ENCODE data around the gene TRAPPC12.

- TF ChIP-seq CTCF (IDR thresholded peaks at IDR 0.05) (peak in 3 of 4 experiments; percentile 13 to 70 (median 32)), POLR2A (IDR thresholded peaks at IDR 0.05) (peak; percentile 65 to 66), EP300 (IDR thresholded peaks at IDR 0.05) (no peak), POLR2AphosphoS5 (IDR thresholded peaks at IDR 0.05) (peak; percentile 88)
Observed at GRCh38 chr2:3379647-3380534, at the start of gene TRAPPC12.

All from gastroesophageal sphincter (tissue), 3 donors.